Vagina (tissue), 2 donors: ENCODE data around the gene SLC2A6.

Experiments used
- CTCF ChIP-seq, 3 experiments: fragments of 450-650 bp in 2 of 3; fragments of 200-600 bp in 1 of 3; sonication (generic) in 1 of 3; IDR thresholded peaks; one replicate each; pipeline ENCODE4 v1.5.1; 2017 to 2019; ENCODE audit warnings: antibody characterized with exemption in 3 of 3, mild to moderate bottlenecking in 2 of 3, moderate library complexity in 2 of 3
- POLR2A ChIP-seq, 2 donors: fragments of 450-650 bp; IDR thresholded peaks; one replicate each; pipeline ENCODE4 v1.6.1; 2017; ENCODE audit warnings: antibody characterized with exemption in 2 of 2, mild to moderate bottlenecking in 2 of 2, moderate library complexity in 2 of 2

GRCh38 chr9:133468777-133469421 is 10.0 kb downstream of the SLC2A6 start:
- no peak for TF ChIP-seq CTCF (IDR thresholded peaks at IDR 0.05)
- no peak for TF ChIP-seq POLR2A (IDR thresholded peaks at IDR 0.05)
